Nucleus accumbens (tissue), 56 donors: Measurements from ENCODE around the gene MVD.
"Not testable (repeated sequence)": the region's sequence is repeated elsewhere in the genome, so short reads cannot be mapped to it uniquely, and the experiment has no call there.

Experiments used
- DNase-seq, 56 donors: peaks; one replicate each; lab custom pipeline; 2025; lab: John Stamatoyannopoulos, UW

The MVD gene

DNA sequence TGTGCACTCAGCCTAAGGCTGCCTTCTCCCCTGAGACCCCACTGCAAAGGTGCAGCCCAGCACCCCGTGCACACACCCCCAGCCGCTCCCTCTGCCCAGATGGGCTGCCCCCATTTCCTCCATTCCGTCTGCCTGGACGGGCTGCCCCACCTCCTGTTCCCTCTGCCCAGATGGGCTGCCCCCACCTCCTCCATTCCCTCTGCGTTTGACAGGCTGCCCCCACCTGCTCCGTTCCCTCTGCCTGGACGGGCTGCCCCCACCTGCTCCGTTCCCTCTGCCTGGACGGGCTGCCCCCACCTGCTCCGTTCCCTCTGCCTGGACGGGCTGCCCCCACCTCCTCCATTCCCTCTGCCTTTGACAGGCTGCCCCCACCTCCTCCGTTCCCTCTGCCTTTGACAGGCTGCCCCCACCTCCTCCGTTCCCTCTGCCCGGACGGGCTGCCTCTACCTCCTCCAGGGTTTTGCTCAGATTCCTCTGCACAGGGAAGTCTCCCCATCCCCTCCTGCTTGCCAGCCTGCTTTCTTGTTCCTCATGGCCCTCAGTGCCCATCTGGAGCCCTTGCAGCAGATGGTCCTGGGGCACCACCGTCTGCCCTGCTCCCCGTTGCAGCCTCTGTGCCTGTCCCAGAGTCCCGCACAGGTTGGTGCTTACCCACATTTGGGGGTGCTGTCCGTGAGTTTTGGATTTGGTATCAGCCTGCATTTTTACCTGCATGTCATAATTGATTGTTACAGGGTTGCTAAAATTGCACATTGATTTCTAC is 47.9 kb downstream of the MVD start:
- no peak for DNase-seq

DNA sequence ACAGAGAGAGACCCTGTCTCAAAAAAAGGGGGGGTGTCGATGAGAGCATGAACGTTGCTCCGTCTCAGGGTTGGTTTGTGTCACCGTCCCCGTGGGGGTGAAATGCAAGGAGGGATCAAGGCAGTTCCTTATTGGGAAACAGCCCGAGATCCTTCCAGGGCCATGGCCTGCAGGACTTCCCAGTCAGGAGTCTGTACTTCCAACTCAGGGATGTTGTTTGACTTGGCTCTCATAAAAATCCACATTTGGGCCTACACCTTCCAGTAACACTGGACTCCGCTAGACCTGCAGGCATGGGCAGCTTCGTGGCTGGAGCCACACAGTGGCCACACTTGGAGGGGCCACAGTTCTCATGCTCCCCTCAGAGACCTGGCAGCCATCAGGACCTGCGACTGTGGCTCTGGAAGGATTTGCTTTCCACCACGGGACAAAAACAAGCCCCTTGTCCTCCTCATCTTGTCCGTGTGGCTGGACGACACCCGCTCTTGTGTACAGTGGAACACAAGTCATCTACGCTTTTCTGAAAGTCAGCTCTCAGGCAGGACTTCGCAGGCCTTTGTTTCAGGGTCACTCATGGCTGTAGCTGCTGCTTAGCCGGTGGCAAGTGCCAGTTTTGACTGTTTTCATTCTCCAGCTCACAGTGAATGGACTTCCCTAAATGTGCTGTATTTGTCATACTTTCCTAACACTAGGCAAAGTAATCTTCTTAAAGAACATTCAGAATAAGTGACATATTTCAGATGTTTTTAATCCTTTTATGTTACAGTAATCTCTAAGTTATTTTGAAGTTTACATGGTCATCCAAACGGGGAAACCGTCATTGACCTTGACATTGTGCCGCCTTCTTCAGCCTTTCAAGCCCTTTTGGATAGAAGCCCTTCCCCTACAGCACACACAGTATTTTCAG is 48.7 kb downstream of the MVD start:
- peak in 2 of 56 donors; percentile 16 to 19 for DNase-seq

DNA sequence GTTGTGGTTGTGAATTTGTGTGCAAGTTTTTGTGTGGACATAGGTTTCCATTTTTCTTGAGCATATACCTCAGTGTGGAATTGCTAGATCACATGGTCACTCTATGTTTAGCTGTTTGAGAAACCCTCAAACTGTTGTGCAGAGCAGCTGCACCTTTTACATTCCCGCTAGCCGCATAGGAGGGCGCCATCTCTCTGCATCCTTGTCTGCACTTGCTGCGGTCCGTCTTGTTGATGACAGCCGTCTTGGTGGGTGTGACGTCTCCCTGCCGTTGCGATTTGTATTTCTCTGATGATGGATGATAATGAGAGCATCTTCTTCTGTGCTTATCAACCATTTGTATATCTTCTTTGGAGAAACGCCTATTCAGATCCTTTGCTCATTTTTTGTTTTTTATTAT is 49.6 kb downstream of the MVD start:
- no peak for DNase-seq

DNA sequence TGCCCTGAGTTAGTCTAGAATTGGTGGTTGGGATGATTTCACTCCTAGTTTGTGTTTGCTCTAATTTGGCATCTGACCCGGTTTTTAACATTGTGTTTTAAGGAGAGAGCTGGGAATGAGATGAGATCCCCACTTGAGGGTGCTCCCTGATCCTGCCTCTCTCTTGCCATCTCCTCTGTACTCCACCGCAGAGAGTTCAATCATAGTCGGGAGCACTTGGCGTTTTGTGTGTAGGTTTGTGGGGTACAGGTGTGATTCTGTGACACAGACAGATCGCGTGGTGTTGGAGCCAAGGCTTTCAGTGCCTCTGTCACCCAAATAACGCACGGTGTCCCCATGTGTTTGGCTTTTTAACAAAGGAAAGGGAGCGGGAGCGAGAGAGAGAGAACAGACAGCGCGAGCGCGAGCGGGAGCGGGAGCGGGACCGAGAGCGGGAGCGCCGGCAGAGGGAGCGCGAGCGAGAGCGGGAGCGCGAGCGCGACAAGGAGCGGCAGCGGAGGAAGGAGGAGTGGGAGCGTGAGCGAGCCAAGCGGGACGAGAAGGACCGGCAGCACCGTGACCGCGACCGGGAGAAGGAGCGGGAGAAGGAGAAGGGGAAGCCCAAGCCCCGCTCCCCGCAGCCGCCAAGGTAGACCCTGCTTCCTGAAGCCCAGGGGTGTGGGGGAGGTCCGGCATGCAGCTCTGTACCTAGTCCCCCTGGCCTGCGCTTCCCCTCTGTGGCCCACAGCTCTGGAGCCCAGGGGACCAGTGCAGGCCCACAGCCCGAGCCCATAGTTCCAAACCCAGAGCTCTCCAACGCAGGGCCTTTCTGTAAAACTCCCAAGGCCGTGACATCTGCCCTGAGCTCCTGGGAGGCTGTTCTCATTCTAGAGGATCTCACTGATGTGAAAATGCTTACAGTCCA is 51.7 kb downstream of the MVD start:
- peak in 24 of 56 donors; percentile 3 to 53 (median 24) for DNase-seq

DNA sequence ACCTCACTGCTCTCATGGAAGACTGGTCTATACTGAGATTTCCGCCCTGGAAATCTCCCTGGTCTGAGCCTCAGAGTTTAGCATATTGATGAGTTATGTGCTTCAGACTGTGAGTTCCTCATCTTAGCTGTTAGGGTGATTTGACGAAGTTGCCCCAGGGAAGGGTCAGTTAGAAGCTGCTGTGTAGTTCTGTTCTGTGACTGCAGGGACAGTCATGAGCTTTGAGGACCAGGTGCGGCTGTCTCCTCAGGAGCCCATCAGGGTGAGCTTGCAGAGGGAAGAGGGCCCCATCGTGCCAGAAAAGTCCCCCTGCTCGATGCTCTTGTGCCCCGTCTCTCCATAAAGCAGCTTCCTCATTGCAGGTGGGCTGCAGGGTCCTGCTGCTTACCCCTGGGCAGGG is 52.8 kb downstream of the MVD start:
- DNase-seq, result no peak

DNA sequence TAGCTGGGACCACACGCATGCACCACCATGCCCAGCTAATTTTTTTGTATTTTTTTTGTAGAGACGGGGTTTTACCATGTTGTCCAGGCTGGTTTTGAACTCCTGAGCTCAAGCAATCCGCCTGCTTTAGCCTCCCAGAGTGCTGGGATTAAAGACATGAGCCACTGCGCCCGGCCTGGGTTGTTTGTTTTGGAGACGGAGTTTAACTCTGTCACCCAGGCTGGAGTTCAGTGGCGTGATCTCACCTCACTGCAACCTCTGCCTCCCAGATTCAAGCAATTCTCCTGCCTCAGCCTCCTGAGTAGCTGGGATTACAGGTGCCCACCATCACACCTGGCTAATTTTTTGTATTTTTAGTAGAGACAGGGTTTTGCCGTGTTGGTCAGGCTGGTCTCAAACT is 53.5 kb downstream of the MVD start:
- DNase-seq, result not testable (repeated sequence)

DNA sequence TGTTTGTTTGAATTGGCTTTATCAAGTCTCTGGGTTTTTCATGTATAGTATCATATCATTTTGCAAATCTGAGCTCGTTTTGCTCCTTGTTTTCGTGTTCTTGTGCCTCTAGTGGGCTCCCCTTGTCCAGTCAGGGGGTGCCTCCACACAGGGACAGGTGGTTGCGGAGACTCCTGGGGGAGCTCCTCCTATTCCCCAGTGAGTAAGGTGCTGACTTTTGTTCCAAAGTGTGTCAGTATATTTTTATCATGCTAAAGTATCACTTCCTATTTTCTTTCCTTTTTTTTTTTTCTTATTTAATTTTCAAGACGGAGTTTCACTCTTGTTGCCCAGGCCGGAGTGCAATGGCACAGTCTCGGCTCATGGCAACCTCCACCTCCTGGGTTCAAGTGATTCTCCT is 54.8 kb downstream of the MVD start:
- no peak for DNase-seq

DNA sequence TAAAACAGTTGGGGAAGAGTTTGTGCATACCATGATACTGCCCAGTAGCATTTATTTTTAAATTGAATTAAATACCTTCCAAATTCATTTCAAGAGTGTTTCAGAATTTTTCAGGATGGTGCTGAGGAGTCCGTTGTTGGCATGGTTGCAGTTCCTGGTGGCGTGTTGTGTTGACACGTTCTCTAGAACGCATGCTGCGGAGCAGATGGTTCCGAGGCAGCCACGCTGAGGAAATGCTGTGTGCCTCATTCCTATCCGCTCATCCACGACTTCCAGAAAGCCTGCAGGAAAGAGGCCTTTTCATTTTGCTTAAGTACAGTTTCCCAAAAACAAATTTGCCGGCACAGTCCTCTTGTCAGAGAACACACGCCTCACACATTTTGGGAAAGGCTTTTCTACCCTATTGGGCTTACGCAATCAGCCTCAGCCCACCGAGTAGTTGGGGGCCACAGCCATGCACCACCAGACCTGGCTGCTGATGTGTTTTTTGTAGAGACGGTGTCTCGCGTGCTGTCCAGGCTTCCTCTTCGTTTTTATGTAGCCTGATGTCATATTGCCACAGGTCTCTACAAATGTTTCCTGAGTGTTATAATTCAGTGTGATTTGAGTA is 56.6 kb downstream of the MVD start:
- DNase-seq, result no peak

DNA sequence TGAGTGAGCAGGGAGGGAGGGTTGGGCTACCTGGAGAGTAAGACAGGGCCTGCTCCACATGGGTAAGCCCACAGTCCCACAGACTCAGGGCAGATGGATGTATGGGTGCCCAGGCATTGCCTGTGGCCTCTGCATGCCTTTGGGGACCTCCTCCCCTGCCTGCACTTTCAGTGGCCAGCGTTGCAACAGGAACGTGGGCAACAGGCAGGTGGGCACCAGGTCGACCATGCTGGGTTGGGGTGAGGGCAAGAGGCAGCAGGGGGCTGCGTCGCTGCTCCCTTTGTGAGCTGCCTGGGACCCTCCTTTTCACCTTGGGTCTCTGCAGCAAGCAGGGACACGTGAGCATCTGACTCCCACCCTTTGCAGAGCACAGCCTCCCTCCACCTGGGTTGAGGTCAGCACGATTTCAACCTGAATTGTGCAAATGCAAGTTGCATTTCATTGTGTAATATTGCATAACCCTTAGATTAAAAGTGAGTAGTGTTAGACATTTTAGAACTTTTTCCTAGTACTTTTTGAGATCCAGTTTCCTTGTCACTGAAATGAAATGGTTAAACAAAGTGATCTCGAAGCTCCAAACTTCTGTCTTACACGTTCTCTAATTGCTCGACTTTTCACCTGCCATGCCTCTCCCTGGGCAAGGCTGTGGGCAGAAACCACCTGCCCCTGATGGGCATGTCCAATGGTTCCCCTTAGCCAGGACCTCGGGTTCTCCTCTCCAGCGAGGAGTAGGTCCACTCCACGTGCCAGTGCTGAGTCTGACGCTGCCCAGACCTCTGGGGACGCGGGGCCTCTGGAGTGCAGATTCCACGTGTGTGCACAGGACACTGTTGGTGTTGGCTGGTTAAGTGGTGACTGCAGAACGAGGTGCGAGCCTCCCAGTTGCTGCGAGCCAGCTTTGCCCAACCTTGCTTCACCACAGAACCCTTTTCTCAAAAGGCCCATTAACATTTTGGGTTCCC is 57.4 kb downstream of the MVD start:
- no peak for DNase-seq

DNA sequence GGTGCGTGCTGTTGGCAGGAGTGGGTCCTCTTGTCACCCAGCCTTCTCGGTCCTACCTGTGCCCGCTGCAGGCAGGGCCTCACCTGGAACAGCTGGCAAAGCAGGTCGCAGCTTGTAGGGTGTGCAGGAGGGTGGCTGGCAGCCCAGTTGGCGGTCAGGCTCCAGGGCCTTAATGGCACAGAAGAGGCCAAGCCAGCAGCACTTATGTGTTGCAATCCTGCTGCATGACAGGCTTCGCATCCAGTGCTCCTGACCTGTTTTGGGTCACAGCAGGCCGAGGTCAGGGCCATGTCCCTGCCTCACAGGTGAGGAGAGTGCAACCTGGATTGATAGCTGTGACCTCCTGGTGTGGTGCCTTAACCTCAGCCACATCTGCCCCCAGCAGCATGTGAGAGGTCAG is 60.8 kb downstream of the MVD start:
- DNase-seq, result no peak
